AG04450 (cell line): ENCODE results near the gene MYLK. TPM values are rescaled to one million over a fixed set of nuclear protein-coding genes. Genes with fewer than 3 reads are reported as not detected.

Source experiments
- CTCF ChIA-PET: fragments of 300-600, 350-600 bp; formaldehyde crosslinking; extraction: SDS; loops from one replicate; lab custom pipeline; 2022; ENCODE audit warnings: antibody characterized with exemption, inconsistent platforms; lab: Charles Lee
- POLR2A ChIA-PET: fragments of 350-600 bp; formaldehyde crosslinking; extraction: SDS; loops from one replicate; lab custom pipeline; 2021; ENCODE audit warnings: antibody characterized with exemption, inconsistent platforms; lab: Yijun Ruan, JAX
- DNase-seq: peaks from one replicate; pipeline ENCODE4 v3.0.0-alpha.2; 2011; ENCODE audit warnings: low read depth, low spot score
- H3K27ac ChIP-seq: one replicate; pipeline ENCODE4 v1.5.1; 2012; ENCODE audit warnings: low read depth, low read length, control low read depth
- H3K27me3 ChIP-seq: one replicate; pipeline ENCODE4 v1.6.0; 2012; ENCODE audit warnings: low read length; ENCODE audit not compliant: control insufficient read depth, insufficient read depth
- H3K4me3 ChIP-seq: 2 replicates; pipeline ENCODE4 v1.5.1; 2011; ENCODE audit warnings: mild to moderate bottlenecking, low read depth, low read length, control low read depth
- H3K9me3 ChIP-seq: 2 replicates; pipeline ENCODE4 v1.5.1; 2012; ENCODE audit warnings: low read length; ENCODE audit not compliant: control insufficient read depth, insufficient read depth
- CTCF ChIP-seq: IDR thresholded peaks from 2 replicates; pipeline ENCODE4 v1.5.1; 2011; ENCODE audit warnings: low read depth, low read length, control low read depth, inconsistent platforms
- polyA plus RNA-seq: library from polyadenylated mRNA; depleted of rRNA; stranded (reverse); fragments of >200 nt; gene quantifications from 2 replicates; pipeline ENCODE4 v1.2.3, GENCODE V29; 2011

The MYLK gene
- polyA plus RNA-seq, 1 experiment: 1,320 TPM

GRCh38 chr3:123779655-123780231 is 104.4 kb downstream of the MYLK start:
- ChIA-PET POLR2A (no interaction called here), CTCF (no interaction called here)
- H3K27me3 ChIP-seq: no peaks in the 10 kb centered on the region
- TF ChIP-seq CTCF: no peak
- DNase-seq: no peak
- no peaks in the 10 kb centered on the region for H3K9me3 ChIP-seq
- H3K4me3 ChIP-seq: no peak overlapping the region
- no peak overlapping the region for H3K27ac ChIP-seq

GRCh38 chr3:123778991-123779622 is 105.0 kb downstream of the MYLK start:
- Histone ChIP-seq H3K4me3 (no peak overlapping the region), H3K27me3 (no peaks in the 10 kb centered on the region), H3K9me3 (no peaks in the 10 kb centered on the region), H3K27ac (no peak overlapping the region)
- ChIA-PET CTCF (no interaction called here), POLR2A (no interaction called here)
- DNase-seq: no peak
- no peak for TF ChIP-seq CTCF

GRCh38 chr3:123778525-123778924 is 105.6 kb downstream of the MYLK start:
- no peak for DNase-seq

GRCh38 chr3:123776071-123776782 is 107.9 kb downstream of the MYLK start:
- TF ChIP-seq CTCF: no peak
- H3K4me3 ChIP-seq: no peak overlapping the region
- H3K9me3 ChIP-seq: no peaks in the 10 kb centered on the region
- CTCF ChIA-PET: interaction anchor here (1.4 kb wide), 1 partner anchor 124 kb away, joined by 5 read pairs; no protein-coding TSS in a partner anchor
- no peaks in the 10 kb centered on the region for H3K27me3 ChIP-seq
- DNase-seq: no peak
- POLR2A ChIA-PET: no interaction called here
- H3K27ac ChIP-seq: no peak overlapping the region

More at GRCh38 chr3:123778525-123778924, 105.6 kb downstream of the MYLK start:
- H3K9me3 ChIP-seq: no peaks in the 10 kb centered on the region
- no peak overlapping the region for H3K4me3 ChIP-seq
- H3K27ac ChIP-seq: no peak overlapping the region
- H3K27me3 ChIP-seq: no peaks in the 10 kb centered on the region
- ChIA-PET POLR2A (no interaction called here), CTCF (interaction anchor here (0.6 kb wide), 1 partner anchor 408 kb away, joined by 4 read pairs; no protein-coding TSS in a partner anchor)
- TF ChIP-seq CTCF: no peak
